GM13977 (cell line): Measurements from ENCODE around the gene KCNK4.

Experiments used
- DNase-seq: peaks from one replicate; pipeline ENCODE4 v3.0.0; 2012; ENCODE audit warnings: low spot score
- in situ Hi-C: fragments of 300-500 bp; cut with MboI; formaldehyde crosslinking; loops from one replicate; pipeline ENCODE4 v1.12.0; 2022; ENCODE audit warnings: low sequenced_read_pairs, low pct_unique_long_range_greater_than_20kb, mixed read lengths, inconsistent platforms; ENCODE audit not compliant: unreplicated experiment
- TF ChIP-seq, protein P1 (sequence below): IDR thresholded peaks from 2 replicates; pipeline ENCODE4 v1.5.1; 2012; ENCODE audit warnings: mild to moderate bottlenecking, control low read depth; ENCODE audit not compliant: insufficient read depth; ENCODE audit errors: extremely low read depth, missing control alignments

The KCNK4 gene

DNA sequence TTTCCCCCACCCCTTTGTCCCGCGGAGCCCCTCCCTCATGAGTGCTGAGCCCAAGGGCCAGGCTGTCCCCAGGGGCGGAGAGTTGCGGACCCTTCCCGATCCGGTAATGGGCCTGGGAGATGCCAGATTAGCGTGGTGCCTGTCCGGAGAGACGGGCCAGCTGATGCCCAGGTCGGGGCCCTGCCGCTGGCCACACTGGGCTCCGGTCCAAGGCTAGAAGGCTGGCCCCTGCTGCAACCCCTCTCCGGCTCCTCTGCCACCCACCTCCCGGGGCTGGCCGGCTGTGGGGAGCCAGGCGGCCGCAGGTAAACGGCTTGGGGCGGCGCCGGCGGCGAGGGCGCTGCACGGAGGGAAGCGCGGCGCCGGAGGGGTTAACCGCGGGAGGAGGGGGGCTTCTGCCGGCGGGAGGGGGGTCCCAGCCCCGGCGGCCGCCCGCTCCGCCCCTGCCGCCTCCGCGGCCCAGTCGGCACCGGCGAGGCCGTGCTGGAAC lies at the start of gene KCNK4:
Gene KCNK4 (plus strand): TSS at position 41 of the 490 bp plus-strand sequence. CDS start 1,717 bp downstream, outside the sequence.
- TF ChIP-seq, protein P1, sequence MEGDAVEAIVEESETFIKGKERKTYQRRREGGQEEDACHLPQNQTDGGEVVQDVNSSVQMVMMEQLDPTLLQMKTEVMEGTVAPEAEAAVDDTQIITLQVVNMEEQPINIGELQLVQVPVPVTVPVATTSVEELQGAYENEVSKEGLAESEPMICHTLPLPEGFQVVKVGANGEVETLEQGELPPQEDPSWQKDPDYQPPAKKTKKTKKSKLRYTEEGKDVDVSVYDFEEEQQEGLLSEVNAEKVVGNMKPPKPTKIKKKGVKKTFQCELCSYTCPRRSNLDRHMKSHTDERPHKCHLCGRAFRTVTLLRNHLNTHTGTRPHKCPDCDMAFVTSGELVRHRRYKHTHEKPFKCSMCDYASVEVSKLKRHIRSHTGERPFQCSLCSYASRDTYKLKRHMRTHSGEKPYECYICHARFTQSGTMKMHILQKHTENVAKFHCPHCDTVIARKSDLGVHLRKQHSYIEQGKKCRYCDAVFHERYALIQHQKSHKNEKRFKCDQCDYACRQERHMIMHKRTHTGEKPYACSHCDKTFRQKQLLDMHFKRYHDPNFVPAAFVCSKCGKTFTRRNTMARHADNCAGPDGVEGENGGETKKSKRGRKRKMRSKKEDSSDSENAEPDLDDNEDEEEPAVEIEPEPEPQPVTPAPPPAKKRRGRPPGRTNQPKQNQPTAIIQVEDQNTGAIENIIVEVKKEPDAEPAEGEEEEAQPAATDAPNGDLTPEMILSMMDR, result no peak
- in situ Hi-C loops, result no loop called here
- no peak for DNase-seq

DNA sequence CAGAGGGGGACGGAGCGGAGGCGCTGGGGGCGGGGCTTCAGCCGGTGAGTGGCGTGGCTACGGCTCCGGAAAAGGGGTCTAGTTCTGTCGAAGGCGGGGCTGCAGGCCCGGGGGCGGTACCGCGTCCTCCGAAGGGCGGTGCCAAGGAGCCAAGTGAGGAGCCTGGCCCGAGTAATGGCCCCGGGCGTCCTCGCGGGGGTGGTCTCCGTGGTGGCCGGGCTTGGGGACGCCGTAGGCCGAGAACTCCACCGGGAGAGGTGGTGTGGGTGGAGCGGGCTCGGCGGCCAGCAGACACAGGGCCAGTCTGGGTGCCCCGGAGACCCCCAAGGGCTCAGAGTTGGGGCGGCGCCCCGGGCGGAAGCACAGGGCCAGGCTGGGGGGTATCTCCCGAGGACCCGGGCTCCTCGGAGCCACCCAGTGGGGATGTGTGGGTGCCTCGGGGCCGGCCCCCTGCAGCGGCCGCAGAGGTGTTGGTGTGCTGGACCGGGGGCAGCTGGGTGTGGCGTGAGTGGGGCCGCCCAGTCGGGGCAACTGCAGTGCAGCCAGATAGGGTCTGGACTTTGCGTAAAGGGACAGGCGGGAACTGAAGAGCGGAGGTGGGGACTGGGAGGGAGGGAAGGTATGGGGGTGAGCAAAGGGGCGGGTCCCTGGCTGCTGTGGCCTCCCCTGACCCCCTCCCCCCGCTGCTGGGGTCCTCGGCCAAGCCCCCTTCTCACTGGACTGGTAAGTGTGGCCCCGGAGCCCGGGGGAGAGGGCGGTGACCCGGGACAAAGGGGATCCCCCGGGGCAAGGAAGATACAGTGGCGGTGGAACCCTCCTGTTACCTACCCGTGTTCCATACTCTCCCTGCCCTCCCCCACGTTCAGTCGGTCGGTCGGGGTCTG lies 49.4 kb upstream of the KCNK4 start:
- DNase-seq, result no peak
- TF ChIP-seq, protein P1, result no peak
- in situ Hi-C loops, result no loop called here

DNA sequence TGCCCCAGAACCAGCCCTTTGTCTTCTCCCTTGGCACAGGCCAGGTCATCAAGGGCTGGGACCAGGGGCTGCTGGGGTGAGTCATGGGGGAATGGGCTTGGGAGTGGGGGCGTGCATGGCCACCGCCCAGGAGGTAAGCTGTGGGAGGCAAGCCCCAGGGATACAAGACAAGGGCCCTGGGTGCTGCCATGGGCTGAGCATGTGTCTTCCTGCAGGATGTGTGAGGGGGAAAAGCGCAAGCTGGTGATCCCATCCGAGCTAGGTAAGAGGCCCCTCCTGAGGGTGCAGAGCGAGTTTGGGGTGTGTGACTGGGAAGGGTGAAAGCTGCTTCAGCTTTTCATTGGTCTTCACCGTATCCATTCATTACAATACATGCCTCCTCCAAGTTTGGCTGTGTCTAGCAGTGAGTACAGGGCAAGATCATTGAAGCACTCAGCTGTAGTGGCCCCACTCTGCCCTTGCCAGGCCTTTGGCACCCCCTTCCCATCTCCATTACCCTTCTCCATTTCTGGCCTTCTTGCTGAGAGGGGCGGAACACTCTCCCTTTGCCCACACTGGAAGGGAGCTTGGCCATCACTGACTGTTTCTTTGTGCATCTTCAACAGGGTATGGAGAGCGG lies 47.8 kb upstream of the KCNK4 start:
- no peak for DNase-seq
- in situ Hi-C loops, result no loop called here
- TF ChIP-seq, protein P1, result no peak

DNA sequence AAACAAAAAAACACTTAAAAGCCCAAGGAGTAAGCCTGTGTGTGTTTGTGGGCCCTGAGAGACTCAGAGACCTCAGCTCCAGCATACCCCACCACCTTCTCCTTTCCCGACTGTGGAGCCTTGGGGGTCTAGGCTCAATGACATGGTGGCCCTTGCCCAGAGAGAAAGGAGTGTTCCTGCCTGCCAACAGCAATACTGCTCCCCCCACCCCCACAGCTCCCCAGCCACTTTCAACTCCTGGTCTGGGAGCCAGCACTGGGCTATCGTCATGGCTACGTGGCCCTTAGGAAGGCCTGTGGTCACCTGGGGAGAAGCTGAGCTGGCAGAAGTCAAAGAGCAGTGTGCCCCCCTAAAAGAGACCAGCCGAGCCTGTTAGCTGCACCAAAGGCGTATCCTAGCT lies 47.0 kb upstream of the KCNK4 start:
- TF ChIP-seq, protein P1, result no peak
- in situ Hi-C loops, result no loop called here
- no peak for DNase-seq

DNA sequence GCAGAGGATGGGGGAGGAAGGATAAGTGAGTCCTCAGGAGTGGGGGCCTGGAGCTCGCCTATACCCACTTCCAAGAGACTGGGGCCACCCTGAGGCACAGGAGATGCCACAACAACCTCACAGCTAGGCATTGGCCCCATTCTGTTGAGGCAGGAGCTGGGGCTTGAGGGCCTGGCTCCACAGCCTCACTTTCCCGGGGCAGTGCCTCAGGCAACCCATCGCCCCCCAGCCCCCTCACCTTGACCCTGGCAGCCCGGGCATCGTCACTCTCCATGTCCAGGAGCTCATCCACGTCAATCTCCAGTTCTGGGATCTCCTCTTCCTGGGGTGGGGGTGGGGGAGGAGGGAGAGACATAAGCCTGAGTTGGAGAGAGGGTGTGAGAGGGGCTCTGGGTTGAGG lies 46.1 kb upstream of the KCNK4 start:
- DNase-seq, result no peak
- TF ChIP-seq, protein P1, result no peak
- in situ Hi-C loops, result no loop called here

DNA sequence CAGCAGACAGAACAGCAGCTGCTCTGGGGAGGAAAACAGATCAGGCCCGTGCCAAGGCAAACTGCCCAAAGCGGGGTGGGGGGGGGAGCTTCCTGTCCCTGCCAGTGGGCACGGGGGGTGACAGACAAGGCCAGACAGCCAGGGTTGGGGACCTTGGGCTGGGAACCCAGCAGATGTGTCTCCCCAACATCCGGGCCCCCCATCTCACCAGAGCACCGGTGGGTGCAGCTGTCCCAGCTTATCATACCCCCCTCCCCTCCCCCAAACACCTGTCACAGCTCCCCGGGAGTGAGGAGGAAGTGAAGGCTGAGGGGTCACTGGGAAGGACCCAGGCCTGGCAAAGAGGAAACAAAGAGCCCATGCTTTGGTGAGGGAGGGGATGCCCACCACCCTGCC lies 45.7 kb upstream of the KCNK4 start:
- in situ Hi-C loops, result no loop called here
- TF ChIP-seq, protein P1, result no peak
- no peak for DNase-seq
